GM21576 (cell line): ENCODE results near the gene RDH5.
A peak's percentile ranks its signal among the peaks of the same experiment; 100 is the strongest.

Experiments used
- ATAC-seq: cut with Tn5 transposase; IDR thresholded peaks from one replicate; pipeline ENCODE4 v1.9.1; 2021; ENCODE audit warnings: mild to moderate bottlenecking, moderate library complexity; ENCODE audit not compliant: unreplicated experiment

Gene RDH5

DNA sequence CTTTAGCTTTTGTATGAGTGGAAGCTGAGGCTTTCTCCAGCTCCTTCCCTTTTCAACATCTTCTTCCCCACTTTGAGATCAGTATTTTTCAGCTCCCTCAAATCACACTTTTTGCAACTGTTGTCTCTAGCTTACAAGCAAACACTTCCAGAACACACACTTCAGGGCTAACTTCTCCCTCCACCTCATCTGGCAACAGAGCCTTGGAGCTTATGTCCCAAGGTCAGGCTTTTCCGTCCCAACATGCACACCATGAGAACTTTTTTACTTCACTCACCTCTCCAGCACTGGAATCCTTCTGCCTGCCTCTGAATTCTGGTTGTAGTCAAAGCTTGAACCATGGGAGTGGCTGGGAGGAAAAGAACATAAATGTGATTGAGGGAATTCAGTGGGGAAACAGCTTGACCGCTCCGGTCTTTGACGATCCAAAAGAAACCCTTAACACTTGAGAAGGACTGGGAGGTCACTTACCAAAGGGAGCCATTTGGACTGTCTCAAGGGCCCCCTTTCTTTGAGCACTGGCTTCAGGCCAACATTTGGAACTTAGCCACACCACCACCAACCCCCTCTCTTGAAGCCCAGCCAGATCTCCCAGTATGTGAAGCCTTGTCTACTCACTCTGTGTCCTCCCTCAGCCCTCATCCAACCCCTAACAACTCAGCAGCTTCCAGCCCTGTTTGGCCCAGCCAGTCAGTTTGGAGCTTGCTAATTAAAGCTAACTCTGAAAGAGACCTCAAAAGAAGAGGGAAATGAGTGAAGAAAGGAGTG is 8.2 kb upstream of the RDH5 start:
- no peak for ATAC-seq

DNA sequence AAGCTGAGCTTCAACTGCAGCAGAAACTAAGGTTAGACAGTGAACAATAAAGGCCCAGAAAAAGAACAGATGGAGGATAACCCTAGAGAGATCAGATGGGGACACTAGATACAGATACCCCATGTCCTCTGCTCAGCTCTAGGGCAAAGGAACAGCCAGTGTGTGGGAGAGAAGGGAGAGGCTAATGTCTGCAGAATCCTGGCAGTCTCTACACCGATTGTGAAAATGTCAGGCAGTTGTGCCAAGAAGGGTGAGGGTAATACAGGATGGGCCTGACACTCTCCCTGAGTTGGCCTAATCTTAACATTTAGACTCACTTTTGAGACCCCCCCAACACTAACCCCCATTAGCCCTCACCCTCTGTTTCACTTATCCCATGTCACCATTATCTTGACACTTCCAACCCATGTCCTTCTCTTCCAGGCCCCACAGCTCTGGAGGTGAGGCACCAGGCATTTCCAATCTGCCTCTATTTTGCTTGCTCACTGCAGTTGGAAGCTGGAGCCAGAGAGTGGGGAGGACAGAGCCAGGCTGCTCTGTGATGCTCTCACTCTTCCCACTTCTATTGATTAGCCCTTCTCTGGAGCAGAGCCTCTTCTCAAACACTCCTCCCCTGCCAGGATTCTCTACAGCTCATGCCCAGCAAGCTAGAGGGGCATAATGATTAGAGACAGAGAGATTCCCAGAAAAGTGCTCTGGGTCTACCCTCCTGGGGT is 7.3 kb upstream of the RDH5 start:
- no peak for ATAC-seq

DNA sequence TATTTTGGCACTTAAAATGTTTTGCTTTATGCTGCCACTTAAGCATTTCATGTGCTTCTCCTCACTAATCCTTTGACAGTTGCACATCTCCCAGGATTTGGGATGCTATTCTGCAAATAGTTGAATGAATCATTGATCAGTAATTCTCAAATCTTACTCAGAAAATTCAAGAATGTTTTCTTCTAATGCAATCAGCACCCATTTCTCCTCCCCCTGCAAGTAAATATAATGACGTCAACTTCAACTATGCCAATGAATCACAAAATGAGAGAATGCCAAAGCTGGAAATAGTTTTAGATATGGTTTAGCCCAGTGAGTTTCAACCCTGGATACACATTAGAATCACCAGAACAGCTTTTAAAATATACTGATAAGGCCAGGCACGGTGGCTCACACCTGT is 6.5 kb upstream of the RDH5 start:
- ATAC-seq, result no peak

DNA sequence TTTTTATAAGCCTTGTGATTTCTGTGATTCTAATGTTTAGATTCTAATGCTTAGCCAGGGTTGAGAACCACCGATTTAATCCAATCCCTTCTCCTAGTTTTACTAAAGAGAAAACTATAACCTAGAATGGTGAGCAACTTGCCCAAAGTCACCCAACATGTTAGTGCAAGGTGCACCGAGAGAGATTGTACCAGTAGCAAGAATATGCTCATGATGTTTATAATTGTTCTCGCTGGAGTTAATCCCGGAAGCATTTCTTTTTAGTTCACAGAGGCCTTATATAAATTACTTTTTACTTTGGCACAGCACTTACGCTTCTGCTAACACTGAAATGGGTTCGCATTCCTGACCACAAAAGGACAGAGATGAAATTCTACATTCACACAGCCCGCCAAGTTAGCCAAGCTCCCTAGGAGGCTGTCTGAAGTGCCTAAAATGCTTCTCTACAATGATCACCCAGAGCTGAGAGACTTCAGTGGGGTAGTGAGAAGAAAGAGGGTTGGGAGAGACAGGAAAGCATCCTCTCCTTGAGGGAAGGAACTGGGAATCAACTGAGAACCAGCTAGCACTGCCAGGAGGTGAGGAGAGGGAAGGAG is 4.9 kb upstream of the RDH5 start:
- no peak for ATAC-seq

DNA sequence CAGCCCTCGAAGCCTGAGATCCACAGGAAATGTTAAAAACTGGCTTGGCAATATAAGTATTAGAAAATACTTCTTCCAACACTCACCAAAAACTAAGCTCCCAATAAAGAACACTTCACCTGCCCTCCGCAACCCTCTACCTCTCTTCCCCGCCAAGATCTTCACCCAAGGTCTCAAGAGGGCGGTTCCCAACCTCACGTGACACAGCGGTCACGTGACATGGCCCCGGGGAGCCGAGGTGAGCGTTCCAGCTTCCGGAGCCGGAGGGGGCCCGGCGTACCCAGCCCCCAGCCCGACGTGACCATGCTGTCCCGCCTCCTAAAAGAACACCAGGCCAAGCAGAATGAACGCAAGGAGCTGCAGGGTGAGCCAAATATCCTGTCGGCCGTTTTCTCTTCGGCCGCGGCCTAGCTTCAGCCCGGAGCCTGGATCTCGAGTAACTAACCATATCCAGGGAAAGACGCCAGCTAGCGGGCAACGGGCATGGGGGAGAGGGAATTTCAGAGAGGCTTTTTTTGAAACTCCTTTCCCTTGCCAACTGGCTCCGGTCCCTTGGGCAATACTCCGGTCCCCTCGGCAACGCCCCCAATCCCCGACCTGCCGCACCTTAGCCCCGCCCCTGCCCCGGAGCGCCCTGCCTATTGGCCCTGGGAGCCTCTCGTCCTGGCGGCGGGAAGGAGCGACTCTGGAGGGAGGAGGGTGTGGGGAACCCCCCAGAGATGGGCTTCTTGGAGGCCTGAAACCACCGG is 4.2 kb upstream of the RDH5 start, which contains the start of gene BLOC1S1:
Gene BLOC1S1, plus strand, starts transcription at position 214 of the 749 bp plus-strand sequence. Its CDS starts 6 bp downstream, at position 220.
- ATAC-seq, result peak; percentile 87

DNA sequence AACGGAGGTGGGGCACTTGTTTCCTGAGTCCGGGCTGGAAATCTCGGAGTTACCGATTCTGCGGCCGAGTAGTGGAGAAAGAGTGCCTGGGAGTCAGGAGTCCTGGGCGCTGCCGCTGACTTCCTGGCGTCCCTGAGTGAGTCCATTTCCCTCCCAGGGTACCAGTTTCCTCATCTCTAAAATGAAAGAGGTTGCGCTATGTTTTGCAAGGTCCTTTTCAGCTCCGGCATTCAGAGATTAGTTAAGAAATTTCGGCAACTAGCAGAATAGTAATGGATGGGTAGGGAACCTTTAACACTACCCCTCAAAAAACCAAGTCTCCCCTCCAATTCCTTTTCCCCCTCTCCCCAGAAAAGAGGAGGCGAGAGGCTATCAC is 3.6 kb upstream of the RDH5 start:
- ATAC-seq, result no peak

GRCh38 chr12:55717011-55718007 is 2.9 kb upstream of the RDH5 start:
- no peak for ATAC-seq

- no peak for ATAC-seq
Observed at GRCh38 chr12:55718015-55718414, 2.2 kb upstream of the RDH5 start.

DNA sequence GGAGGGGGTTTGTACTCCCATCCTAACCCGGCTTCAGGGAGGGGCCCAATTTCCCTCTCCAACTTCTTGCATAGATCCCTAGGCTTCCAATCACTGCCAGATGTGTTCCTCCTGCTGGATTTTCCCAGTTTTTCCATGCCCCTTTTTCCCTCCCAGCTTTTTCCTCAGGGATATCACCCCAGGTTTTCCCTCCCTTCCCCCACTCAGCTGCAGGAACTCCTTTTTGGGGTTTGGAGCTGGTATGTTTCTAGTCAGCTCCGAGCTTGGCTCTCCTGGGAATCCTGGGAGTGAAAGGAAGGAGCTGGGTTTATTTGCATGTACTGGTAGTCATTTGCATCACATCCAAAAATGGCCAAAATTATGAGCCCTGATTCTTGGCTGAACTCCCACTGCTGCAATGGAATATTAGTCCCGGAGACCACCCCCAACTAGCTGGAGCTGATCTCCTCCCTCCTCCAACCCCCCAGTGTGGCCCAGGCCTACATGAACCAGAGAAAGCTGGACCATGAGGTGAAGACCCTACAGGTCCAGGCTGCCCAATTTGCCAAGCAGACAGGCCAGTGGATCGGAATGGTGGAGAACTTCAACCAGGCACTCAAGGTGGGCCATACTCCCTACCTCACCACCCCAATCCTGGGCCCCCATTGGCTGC is 1.4 kb upstream of the RDH5 start:
- no peak for ATAC-seq

DNA sequence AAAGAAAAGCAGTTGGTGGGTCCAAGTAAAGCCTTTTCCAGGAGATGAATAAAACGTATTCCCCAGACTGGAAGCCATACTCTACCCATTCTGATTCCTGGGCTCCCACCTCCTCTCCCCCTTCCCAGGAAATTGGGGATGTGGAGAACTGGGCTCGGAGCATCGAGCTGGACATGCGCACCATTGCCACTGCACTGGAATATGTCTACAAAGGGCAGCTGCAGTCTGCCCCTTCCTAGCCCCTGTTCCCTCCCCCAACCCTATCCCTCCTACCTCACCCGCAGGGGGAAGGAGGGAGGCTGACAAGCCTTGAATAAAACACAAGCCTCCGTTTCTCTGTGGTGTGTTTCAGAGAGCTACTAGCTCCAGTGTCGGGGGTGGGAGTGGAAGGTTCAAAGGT is 822 bp upstream of the RDH5 start:
- no peak for ATAC-seq

DNA sequence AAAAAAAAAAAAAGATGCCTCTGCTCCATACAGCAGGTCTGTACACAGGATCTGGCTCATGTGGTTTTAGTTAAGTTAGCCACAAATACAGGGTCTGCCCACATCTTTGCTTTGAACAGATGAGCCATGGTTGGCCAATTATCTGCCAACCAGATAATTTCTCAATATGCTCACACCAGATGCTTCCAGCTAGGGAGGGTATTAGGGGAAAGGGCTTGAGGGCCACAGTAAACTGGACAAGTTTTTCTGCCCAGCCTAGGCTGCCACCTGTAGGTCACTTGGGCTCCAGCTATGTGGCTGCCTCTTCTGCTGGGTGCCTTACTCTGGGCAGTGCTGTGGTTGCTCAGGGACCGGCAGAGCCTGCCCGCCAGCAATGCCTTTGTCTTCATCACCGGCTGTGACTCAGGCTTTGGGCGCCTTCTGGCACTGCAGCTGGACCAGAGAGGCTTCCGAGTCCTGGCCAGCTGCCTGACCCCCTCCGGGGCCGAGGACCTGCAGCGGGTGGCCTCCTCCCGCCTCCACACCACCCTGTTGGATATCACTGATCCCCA is 776 bp downstream of the RDH5 start:
- no peak for ATAC-seq

DNA sequence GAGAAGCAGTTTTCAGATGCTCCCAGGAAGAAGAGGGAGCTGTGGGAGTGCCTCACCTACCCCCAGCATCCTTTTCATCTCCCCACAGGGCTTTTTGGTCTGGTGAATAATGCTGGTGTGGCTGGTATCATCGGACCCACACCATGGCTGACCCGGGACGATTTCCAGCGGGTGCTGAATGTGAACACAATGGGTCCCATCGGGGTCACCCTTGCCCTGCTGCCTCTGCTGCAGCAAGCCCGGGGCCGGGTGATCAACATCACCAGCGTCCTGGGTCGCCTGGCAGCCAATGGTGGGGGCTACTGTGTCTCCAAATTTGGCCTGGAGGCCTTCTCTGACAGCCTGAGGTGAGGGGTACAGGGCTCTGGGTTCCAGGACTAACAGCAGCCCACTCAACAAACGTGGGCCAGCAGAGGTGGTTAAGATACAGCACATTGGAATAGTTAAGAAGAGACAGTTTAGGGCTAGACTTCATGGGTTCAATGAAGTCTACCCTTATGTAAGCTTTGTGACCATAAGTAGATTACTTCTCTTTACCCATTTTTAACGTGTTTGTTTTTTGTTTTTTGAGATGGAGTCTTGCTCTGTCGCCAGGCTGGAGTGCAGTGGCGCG is 1.5 kb downstream of the RDH5 start:
- no peak for ATAC-seq

GRCh38 chr12:55722948-55723347 is 2.8 kb downstream of the RDH5 start:
- ATAC-seq, result no peak

- ATAC-seq, result no peak
Observed at GRCh38 chr12:55723516-55724225, 3.5 kb downstream of the RDH5 start.

DNA sequence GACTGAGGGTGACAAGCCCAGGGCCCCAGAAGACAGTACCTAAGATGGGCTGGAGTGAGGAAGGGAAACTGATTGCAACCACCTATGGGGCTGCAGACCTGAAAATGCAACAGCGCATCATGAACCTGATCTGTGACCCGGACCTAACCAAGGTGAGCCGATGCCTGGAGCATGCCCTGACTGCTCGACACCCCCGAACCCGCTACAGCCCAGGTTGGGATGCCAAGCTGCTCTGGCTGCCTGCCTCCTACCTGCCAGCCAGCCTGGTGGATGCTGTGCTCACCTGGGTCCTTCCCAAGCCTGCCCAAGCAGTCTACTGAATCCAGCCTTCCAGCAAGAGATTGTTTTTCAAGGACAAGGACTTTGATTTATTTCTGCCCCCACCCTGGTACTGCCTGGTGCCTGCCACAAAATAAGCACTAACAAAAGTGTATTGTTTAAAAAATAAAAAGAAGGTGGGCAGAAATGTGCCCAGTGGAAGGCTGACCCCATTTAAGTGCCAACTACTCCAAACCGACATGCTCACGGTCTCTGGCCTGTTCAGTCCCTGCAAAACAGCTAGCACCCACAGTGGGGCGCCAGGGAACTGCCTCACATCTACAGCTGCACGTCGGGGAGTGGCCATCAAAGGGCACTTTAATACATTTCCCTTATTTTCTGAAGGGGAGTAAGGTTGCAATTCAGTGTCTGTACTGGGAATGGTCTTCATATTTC is 4.2 kb downstream of the RDH5 start:
- peak; percentile 37 for ATAC-seq

DNA sequence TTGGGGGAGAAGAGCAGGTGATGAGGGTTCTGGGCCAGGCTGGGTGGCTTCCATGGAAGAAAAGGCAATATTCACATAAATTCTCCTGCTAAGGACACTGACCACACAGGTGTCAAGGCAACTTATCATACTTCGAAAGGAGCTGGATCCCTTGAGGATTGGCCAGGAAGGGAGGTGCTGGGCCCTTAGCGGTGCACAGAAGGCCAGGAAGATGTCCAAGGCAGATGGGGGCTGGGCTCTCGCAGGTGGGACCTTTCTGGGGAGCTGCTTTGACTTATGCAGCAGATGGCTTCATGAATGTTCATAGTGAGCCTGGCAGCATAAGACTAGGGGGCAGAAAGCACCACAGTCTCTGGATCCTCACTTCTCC is 4.7 kb downstream of the RDH5 start:
- ATAC-seq, result no peak

DNA sequence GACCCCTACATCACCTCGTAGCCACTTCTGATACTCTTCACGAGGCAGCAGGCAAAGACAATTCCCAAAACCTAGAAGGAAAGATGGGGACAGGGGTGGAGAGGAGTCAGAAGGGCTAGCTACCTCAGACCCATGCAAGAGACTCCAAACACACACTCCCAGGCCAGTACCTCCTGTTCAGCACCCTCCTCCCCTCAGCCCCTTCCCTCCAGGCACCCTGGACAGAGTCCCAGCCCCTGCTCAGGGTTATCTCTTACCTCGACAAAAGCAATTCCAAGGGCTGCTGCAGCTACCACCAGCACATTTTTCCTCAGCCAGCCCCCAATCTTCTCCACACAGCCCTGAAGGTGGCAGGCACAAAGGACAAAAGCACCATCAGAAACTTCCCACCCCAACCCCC is 5.4 kb downstream of the RDH5 start:
- ATAC-seq, result no peak

- no peak for ATAC-seq
Observed at GRCh38 chr12:55726971-55727370, 6.8 kb downstream of the RDH5 start.
